Measurements from ENCODE around the gene SLC39A2. TPM values are rescaled to one million over a fixed set of nuclear protein-coding genes. Genes with fewer than 3 reads are reported as not detected.
"Not testable (repeated sequence)": the region's sequence is repeated elsewhere in the genome, so short reads cannot be mapped to it uniquely, and the experiment has no call there.

Gene SLC39A2
- total RNA-seq, 3 donors from 2014 or later (not counting 1 experiment from before 2014, with no cell fraction given), result not detected

DNA sequence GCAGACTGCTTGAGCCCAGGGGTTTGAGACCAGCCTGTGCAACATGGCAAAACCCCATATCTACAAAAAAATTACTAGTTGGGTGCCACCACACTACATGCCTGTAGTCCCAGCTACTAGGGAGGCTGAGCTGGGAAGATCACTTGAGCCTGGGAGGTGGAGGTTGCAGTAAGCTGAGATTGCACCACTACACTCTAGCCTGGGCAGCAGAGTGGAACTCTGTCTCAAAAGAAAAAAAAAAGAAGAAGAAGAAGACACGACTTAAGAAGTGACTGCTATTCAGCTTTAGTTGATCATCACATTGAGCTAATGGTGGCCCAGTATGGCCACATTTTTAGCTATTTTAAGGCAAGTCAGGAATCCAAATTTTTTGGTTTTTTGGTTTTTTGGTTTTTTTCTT lies 18.2 kb upstream of the SLC39A2 start:
- H3K36me3 Mint-ChIP-seq, result no peaks in the 10 kb centered on the region
- ATAC-seq (no peak), DNase-seq (no peak)
- no peak overlapping the region for H3K4me3 ChIP-seq (ENCODE audit: low read length)
- no peaks in the 10 kb centered on the region for H3K9me3 Mint-ChIP-seq
- WGBS (ENCODE audit: insufficient coverage), result 76% methylated on average over 1 of the region's 1 CpG
- intact Hi-C loops (cut with micrococcal nuclease), result no loop called here
- no peaks in the 10 kb centered on the region for H3K4me1 Mint-ChIP-seq
- no peaks in the 10 kb centered on the region for H3K4me1 ChIP-seq (ENCODE audit: control insufficient read depth, insufficient read depth, low read length)
- no peaks in the 10 kb centered on the region for H3K27me3 ChIP-seq (ENCODE audit: control insufficient read depth, insufficient read depth, low read length)
- H3K27ac Mint-ChIP-seq, result no peak overlapping the region
- peaks cover 21 to 33% of the 10 kb centered on the region in 2 donors for H3K27me3 Mint-ChIP-seq (ENCODE audit: low read depth in 2 of 2)
- no peaks in the 10 kb centered on the region for H3K36me3 ChIP-seq (ENCODE audit: control insufficient read depth, insufficient read depth, low read length)
- no peak overlapping the region for H3K4me3 Mint-ChIP-seq
- TF ChIP-seq, protein P1, sequence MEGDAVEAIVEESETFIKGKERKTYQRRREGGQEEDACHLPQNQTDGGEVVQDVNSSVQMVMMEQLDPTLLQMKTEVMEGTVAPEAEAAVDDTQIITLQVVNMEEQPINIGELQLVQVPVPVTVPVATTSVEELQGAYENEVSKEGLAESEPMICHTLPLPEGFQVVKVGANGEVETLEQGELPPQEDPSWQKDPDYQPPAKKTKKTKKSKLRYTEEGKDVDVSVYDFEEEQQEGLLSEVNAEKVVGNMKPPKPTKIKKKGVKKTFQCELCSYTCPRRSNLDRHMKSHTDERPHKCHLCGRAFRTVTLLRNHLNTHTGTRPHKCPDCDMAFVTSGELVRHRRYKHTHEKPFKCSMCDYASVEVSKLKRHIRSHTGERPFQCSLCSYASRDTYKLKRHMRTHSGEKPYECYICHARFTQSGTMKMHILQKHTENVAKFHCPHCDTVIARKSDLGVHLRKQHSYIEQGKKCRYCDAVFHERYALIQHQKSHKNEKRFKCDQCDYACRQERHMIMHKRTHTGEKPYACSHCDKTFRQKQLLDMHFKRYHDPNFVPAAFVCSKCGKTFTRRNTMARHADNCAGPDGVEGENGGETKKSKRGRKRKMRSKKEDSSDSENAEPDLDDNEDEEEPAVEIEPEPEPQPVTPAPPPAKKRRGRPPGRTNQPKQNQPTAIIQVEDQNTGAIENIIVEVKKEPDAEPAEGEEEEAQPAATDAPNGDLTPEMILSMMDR (IDR thresholded peaks at IDR 0.05), result no peak
- H3K27ac ChIP-seq (ENCODE audit: low read length), result no peak overlapping the region
- no peaks in the 10 kb centered on the region for H3K9me3 ChIP-seq (ENCODE audit: control insufficient read depth, insufficient read depth, low read length)

DNA sequence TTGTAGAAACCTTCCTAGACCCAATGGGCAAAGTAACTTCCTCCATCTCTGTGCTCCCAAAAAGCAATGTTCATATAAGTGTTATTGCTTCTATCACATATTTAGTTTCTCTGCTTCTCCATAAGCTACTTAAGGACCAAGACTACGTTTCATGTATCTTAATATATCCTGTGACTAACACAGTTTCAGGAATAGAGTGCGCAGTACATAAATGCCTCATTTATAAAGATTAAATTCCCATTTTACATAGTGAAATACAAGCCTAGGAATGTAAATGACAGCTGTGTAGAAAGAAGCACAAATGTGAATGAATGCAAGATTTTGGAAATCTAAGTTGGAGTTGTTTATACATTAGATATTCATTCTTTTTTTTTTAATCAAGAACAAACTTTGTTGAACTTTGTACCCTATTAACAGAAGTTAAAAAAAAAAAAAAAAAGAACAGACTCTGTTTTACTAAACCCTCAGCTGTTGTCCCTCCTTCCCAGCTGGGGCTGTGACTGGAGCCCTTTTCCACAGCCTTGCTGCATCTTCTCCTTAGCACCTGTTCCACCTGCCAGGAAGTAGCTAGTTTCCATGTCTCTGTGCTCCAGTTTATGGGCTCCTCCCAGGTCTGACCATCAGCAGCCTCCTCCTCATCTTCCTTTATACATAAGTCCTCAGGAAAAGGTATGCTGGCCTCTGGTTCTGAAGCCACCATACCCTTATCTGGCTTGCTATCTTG lies 16.3 kb upstream of the SLC39A2 start:
- Mint-ChIP-seq H3K36me3 (no peaks in the 10 kb centered on the region), H3K27ac (no peak overlapping the region)
- intact Hi-C loops (cut with micrococcal nuclease), result no loop called here

DNA sequence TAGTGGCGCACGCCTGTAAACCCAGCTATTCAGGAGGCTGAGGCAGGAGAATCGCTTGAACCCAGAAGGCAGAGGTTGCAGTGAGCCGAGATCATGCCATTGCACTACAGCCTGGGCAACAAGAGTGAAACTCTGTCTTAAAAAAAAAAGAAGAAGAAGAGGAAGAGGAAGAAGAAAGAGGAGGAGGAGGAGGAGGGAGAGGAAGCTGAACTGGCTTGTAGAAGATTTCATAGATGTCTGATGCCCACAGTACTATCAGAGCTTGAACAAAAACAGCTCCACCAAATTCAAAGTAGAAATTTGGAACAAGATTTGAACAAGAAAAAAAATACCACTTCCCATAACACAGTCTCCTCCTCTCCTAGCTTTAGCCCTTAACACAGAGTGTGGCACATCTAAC lies 13.4 kb upstream of the SLC39A2 start:
- H3K27ac Mint-ChIP-seq; H3K36me3 Mint-ChIP-seq; DNase-seq; H3K27ac ChIP-seq (ENCODE audit: low read length); ATAC-seq; H3K4me3 ChIP-seq (ENCODE audit: low read length); H3K36me3 ChIP-seq (ENCODE audit: control insufficient read depth, insufficient read depth, low read length); H3K9me3 ChIP-seq (ENCODE audit: control insufficient read depth, insufficient read depth, low read length); intact Hi-C loops (cut with micrococcal nuclease); H3K9me3 Mint-ChIP-seq; H3K4me3 Mint-ChIP-seq; H3K27me3 ChIP-seq (ENCODE audit: control insufficient read depth, insufficient read depth, low read length): not testable (repeated sequence)
- peaks cover 8 to 22% of the 10 kb centered on the region in 2 donors for H3K27me3 Mint-ChIP-seq (ENCODE audit: low read depth in 2 of 2)
- 90% methylated on average over 4 of the region's 4 CpGs for WGBS (ENCODE audit: insufficient coverage)
- H3K4me1 ChIP-seq (ENCODE audit: control insufficient read depth, insufficient read depth, low read length), result peaks cover 12% of the 10 kb centered on the region
- peaks cover 10% of the 10 kb centered on the region in 2 donors for H3K4me1 Mint-ChIP-seq

More for the DNA sequence above, 16.3 kb upstream of the SLC39A2 start:
- ATAC-seq (no peak), DNase-seq (no peak)
- Histone ChIP-seq H3K36me3 (ENCODE audit: control insufficient read depth, insufficient read depth, low read length) (no peaks in the 10 kb centered on the region), H3K4me1 (ENCODE audit: control insufficient read depth, insufficient read depth, low read length) (no peaks in the 10 kb centered on the region), H3K9me3 (ENCODE audit: control insufficient read depth, insufficient read depth, low read length) (no peaks in the 10 kb centered on the region), H3K4me3 (ENCODE audit: low read length) (no peak overlapping the region), H3K27ac (ENCODE audit: low read length) (no peak overlapping the region), H3K27me3 (ENCODE audit: control insufficient read depth, insufficient read depth, low read length) (no peaks in the 10 kb centered on the region)
- WGBS (ENCODE audit: insufficient coverage), result 100% methylated on average over 1 of the region's 2 CpGs
- TF ChIP-seq, protein P1 (IDR thresholded peaks at IDR 0.05), result no peak
- no peaks in the 10 kb centered on the region for H3K4me1 Mint-ChIP-seq
- no peaks in the 10 kb centered on the region for H3K9me3 Mint-ChIP-seq
- peaks cover 18 to 33% of the 10 kb centered on the region in 2 donors for H3K27me3 Mint-ChIP-seq (ENCODE audit: low read depth in 2 of 2)
- no peak overlapping the region for H3K4me3 Mint-ChIP-seq

DNA sequence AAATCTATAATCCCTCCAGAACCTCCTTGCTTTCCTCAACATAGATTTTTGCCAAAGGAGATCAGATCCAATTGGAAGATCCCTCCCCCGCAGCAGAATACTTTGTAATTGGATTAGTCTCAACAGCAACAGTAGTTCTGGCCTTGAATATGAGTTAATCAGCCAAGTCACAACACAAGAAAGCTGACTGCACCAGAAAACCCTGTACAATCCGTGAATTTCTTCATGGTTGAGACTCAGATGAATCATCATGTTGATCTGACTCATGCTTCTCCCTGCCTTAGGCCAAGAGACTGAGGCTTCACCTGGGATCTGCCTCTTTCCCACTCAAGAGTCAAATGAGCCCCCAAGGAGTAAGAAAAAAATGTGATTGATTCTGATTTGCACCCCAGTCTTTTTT lies 12.3 kb upstream of the SLC39A2 start:
- Mint-ChIP-seq H3K4me1 (peaks cover 19 to 20% of the 10 kb centered on the region in 2 donors), H3K9me3 (no peaks in the 10 kb centered on the region), H3K27ac (no peak overlapping the region), H3K4me3 (no peak overlapping the region), H3K27me3 (ENCODE audit: low read depth in 2 of 2) (peaks cover 6 to 22% of the 10 kb centered on the region in 2 donors), H3K36me3 (no peaks in the 10 kb centered on the region)
- Histone ChIP-seq H3K4me1 (ENCODE audit: control insufficient read depth, insufficient read depth, low read length) (peaks cover 16% of the 10 kb centered on the region), H3K36me3 (ENCODE audit: control insufficient read depth, insufficient read depth, low read length) (peaks cover under 1% of the 10 kb centered on the region), H3K27me3 (ENCODE audit: control insufficient read depth, insufficient read depth, low read length) (no peaks in the 10 kb centered on the region), H3K27ac (ENCODE audit: low read length) (no peak overlapping the region), H3K4me3 (ENCODE audit: low read length) (no peak overlapping the region), H3K9me3 (ENCODE audit: control insufficient read depth, insufficient read depth, low read length) (no peaks in the 10 kb centered on the region)
- ATAC-seq (no peak), DNase-seq (no peak)
- intact Hi-C loops (cut with micrococcal nuclease), result no loop called here
- WGBS (ENCODE audit: insufficient coverage), result 66% methylated on average over 2 of the region's 2 CpGs
- TF ChIP-seq, protein P1 (IDR thresholded peaks at IDR 0.05), result no peak
